Activated CD4-positive, alpha-beta T cell treated with anti-CD3 and anti-CD28 coated beads, Interleukin-2, Interleukin-6, amounts not matched to agents 100 ng/mL and 50 ng/mL, durations not matched to agents 16 hours and 8 hours (primary cell): ENCODE results near the gene ADK.

Source experiments
- DNase-seq: peaks from one replicate; pipeline ENCODE4 v3.0.0-alpha.2; 2020

ADK gene

DNA sequence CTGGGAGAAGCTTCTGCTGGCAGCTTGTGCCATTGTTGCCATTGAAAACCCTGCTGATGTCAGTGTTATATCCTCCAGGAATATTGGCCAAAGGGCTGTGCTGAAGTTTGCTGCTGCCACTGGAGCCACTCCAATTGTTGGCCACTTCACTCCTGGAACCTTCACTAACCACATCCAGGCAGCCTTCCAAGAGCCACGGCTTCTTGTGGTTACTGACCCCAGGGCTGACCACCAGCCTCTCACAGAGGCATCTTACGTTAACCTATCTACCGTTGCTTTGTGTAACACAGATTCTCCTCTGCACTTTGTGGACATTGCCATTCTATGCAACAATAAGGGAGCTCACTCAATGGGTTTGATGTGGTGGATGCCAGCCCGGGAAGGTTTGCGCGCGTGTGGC lies 220.7 kb downstream of the ADK start:
- no peak for DNase-seq

DNA sequence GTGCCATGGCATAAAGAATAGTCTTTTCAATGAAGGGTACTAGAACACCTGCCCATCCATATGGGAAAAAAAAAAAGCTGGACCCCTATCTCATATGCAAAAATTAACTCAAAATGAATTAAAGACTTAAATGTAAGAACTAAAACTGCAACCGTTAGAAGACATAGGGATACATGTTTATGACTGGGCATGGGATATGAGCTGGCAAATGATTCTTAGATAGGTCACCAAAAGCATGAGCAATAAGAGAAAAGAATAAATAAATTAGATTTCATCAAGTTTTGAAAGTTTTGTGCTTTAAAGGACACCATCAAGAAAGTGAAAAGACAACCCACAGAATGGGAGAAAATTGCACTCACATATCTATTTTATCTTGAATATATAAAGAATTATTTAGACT lies 222.0 kb downstream of the ADK start:
- no peak for DNase-seq

DNA sequence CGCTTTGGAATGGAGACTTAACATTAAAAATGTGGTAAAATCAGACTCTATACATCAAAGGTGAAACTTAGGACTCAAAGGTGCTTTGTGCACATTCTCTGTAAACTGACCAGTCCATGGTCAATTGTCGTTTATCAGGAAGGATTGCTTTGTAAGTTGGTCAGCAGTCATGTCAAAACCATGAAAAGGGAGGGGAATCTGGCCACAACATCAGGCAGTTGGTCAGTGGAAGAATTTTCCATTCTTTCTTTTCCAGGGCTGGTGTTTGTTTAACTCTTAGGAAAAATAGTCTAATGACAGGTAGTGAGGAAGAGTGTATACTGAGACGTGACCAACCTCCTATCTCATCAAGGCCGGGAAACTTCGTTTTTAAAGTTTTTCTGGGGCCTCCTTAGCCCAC lies 226.5 kb downstream of the ADK start:
- DNase-seq: no peak

DNA sequence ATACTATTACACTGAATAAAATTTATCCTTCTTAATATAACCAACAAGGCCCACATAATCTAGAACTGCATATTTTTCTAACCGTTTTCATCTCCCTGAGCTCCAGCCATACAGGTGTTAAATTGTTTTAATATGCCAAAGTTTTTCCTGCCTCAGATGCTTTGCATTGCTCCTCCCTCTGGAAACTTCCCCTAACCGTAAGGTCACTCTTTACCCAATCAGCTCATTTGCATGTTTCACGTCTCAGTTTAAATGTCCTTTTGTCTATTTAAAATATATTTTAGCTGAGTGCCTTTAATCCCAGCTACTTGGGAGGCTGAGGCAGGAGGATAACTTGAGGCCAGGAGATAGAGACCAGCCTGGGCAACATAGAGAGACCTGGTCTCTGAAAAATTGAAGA lies 228.5 kb downstream of the ADK start:
- DNase-seq: no peak

DNA sequence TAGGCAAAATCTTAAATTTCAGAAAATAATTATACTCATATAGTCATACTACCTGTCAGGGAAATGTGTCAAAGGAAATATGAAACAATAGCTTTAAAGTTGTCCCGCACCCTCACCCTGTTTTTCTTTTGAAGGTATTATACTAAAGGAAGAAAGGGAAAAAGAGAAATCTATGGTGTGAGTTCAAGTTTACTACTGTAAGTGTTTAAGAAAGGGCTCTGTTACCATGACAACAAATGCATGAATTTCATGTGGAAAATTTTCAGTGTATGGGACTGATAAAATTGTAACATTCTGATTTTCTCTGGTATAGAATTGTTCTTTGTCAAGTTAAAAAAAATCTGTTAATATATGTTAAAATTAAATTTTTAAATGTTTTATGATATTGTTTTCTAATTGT lies 229.8 kb downstream of the ADK start:
- DNase-seq: no peak

DNA sequence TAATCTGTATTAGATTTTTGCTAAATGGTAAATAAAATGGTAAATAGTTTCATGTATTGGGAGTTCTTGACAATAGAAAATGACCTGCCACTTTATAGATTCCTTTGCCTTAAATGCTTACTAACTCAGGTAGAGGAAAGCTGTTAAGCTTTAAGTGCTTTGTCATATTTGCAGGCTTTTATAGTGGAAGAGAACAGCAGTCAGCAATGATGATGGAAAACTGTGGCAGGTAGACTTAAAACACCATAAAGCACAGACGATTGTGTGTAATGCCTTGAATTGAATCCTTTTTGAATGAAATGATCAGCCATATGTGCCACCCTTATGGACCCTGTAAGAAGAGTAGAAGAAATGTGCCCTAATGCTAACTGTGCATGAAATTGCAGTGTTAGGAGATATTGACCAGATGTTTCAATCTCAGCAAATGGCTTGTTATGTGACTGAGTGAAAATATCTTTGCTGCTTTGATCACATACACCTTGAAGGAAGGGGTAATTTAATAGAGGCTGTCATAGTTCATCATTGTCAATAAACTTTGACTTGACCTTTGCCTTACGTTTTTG lies 230.4 kb downstream of the ADK start:
- DNase-seq: no peak

DNA sequence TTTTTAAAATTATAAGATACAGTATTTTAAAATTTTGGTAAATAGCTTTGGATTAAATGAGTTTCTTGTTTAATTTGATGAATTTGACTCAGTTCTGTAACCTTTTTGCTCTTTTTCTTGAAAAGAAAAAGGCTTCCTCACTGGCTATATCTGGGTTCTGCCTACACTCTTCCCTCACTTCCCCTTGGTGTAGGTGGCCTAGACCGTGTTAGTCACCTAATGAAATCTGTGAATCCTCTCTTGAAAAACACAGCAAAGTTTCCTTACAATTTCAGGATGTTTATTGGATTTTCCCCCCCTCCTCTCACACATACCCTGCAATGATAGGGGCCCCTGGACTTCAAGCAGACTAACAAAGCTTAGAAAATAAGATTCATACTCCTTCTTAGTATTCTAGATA lies 231.6 kb downstream of the ADK start:
- no peak for DNase-seq

DNA sequence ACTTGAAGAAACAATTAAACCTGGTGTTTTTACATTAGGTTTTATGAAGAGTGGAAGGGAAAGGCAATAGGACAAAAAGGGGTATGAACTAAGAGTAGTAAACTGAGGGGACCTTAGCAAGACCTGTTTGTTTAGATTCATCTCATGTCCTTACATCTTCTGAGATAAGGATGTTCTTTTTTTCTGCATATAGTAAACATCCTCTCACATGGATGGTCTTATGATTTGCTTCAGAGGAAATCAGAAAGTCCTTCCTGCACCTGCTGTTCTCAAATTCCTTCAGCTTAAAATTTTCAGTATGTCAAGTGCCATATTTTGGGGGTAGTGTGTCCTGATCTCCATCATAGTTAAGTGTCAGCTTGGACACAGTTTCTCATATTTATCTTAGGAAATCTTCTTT lies 232.6 kb downstream of the ADK start:
- DNase-seq: no peak

DNA sequence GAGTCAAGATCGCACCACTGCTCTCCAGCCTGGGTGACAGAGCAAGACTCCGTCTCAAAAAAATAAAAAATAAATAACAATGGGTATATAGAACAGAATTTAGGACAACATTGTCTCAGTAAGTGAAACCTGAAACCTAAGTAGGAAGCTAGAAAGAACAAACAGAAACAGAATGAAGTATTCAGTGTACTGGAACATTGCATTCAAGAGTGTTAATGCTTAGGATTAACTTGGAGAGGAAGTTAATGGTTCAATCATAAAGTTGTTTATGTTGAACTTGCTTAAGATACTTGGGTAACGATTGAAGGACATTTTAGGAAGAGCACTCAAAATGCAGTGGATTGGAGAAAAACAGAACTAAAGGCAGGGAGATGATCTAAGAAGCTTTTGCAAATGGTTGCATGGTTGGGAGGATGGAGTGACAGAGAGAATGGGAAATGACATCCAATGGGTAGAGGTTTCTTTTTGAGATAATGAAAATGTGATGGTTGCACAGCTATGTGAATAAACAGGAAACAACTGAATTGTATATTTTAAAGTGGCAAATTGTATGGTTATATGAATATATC lies 233.7 kb downstream of the ADK start:
- DNase-seq: no peak

DNA sequence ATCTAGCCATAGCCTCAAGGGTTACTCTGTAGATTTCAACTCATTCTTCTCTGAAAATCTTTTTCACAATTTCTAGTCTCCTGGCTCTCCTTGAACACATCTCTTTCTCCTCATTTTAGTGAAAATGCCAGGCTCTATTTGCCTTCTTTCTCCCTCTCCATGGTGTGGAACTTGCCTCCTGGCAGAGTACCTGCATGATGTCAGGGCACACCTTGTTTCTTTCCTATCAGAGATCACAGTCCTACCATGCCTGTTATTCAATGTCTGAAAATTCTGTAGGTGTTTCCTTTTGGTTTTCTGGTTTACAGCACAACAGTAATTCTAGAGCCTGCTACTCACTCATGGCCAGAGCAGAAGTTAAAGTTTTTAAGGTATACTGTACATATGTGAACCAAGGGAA lies 237.8 kb downstream of the ADK start:
- no peak for DNase-seq

DNA sequence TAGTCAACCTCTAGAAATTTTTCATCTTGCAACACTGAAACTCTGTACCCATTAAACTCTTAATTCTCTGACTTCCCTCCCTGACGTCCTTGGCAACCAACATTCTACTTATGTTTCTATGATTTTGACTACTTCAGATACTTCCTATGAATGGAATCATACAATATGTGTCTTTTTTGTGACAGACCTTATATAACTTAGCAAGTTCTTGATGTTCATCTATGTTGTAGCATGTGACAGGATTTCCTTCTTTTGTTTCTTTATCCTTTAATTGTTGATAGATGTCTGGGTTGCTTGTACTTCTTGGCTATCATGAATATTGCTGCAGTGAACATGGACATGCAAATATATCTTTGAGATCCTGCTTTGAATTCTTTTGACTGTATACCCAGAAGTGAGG lies 240.8 kb downstream of the ADK start:
- no peak for DNase-seq

DNA sequence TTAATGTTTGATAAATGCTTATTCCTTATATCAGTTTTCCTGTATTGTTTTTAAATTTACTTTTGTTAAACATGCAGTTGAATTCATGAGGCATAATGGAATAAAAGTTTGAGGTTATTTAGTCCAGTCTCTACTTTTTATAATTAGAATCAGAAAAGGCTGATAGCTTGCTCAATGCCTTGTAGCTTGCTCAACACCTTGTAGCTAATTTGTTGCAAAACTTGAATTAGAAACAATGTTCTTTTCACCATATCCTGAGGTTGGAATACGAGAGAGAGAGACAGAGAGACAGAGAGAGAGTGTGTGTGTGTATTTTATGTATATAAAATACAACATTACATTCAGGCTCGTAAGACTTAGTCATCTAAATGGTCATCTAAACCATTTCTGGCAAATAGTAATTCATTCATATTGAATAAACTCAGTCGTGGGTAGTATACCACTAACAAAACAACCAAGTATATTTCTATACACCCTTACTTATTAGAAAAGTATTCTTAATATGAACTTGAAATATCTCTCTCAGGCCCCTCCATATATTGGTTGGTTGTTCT lies 243.5 kb downstream of the ADK start:
- DNase-seq: no peak

DNA sequence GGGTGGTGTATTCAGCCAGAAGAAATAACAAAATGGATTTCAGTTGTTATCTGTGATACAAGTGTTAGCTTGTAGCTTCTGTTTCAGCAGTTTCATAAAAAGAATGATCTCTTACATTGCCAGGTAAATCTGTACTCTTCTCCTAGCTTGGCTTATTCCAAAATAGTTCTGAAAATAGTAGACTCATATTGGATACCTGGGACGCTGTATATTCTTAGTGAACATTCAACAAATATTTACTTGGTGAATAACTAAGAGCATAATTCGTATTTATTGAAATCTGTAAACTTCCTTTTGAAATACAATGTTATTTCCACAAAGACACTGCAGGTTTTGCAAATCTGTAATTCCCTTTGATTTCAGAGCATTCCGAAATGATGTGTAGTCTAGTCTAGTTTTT lies 249.2 kb downstream of the ADK start:
- DNase-seq: no peak

DNA sequence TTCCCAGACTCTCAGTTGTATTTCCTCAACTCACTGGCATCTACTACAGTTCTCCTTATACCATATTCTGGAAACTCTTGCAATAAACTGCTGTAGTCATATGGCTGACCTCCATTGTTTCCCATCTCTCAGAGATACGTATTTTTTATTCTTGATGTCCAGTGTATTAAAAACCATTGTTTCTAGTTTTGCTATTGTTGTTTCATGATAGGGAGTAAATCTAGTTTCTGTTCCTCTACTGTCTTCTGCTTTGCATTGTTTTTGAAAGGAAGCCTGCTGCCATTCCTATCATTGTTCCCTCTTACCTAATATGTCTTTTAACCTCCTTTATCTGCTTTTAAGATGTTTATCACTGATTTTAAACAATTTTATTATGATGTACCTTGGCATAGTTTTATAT lies 255.0 kb downstream of the ADK start:
- no peak for DNase-seq

DNA sequence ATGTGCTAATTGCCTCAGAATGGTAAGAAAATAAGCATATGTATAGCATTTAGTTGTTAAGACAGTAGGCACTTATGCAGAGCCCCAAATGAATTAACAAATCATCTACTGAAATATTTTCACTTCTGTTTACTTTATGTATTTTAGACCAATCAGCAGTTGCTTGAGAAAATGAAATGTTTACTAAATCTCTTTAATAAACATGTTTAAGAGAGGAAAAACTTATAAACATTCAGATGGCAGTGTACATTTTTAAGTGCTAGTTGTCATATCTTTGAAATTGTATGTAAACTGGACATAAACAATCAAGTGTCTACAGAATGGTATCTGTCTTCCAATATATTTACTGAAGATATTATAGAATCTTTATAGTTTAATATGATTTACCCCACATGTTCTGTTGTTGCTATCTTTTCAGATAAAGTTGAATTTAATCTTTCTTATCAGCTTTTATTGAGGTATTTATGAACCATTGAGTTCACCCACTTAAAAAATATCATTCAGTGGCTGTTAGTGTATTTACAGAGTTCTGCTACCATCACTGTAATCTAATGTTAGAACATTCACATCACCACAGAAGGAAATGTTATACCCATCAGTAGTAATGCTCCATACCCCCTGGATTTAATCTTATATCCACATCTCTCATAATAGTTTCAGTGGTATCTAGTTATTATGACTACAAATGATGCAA lies 264.3 kb downstream of the ADK start:
- DNase-seq: no peak

DNA sequence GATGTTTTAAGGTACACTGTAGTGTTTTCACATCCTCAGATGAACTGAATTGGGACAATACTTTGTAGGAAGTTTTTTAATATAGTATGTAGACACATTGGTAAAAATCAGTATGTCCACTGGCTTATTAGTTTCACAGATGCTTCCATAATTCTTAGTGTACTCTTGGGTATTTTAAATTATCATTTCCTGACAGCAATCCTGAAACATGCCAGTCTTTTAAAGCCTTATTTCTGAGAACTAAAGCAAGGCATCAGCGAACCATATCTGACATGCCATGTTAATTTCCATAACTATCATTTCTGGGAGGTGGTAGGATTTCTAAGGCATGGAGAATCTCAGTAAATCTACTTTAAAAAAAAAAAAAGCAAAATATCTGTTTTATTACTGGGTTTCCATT lies 266.4 kb downstream of the ADK start:
- DNase-seq: no peak

DNA sequence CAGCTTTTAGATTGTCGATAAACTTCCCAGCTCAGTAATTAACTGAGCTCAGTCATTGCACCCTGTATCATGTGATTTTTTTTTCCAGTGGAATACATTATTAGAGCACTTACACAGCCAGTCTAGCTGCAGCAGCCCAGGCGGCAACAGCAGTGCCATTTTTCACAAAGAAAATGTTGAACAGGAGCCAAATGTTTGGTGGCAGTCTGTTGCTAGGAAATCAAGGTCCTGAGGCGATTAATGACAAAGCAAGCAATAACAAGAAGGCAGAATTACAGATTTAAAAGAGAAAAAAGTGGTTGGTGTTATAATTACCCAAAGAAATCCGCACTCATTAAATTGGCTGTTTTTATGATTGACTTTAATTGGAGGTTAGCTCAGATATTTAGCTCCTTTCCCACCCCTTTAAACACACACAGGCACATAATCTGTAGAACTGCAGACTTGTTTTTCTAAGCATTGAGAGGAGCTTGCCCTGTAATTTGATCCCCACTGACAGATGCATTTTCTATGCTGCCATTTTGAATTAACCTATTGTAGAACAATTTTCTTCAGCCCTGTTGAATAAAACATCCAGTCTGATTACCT lies 267.4 kb downstream of the ADK start:
- DNase-seq: no peak

DNA sequence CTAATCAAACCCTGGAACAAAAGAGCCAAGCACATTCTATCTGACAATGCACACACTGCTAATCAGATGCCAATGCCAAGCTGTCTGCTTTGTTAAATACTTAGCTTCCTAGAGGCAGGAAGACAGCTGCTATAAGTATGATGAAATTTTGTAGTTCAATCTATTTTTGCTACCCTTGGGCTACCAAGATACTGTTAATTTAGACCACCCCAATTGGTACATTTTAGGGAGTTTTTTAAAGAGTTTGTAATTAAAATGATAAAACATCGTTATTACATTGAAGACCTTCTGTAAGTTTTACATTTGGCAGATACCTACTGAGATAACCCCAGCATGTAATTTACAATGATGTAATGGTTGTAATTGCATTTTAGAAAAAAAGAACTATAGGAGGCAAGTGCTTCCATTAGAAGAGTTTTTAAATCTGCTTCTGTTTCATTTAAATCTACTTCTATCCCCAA lies 268.5 kb downstream of the ADK start:
- DNase-seq: no peak

DNA sequence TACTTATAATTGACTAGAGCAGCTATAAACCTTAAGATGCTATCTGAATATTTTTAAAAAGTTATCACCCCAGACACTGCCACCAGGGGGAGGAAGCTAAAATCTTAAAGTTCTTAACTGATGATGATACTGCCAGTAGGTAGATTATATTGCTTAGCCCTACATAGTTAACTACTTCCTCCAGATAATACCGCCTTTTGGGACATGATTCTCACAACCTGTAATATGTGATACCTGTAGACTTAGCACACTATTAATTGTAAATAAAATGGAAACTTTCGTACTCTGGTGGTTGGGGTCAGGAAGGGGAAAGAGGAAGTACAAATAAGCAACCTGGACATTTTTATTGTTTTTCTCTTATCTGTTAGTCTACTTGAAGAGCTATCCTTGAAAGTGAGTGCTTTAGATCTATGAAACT lies 268.9 kb downstream of the ADK start:
- DNase-seq: peak; percentile 25

DNA sequence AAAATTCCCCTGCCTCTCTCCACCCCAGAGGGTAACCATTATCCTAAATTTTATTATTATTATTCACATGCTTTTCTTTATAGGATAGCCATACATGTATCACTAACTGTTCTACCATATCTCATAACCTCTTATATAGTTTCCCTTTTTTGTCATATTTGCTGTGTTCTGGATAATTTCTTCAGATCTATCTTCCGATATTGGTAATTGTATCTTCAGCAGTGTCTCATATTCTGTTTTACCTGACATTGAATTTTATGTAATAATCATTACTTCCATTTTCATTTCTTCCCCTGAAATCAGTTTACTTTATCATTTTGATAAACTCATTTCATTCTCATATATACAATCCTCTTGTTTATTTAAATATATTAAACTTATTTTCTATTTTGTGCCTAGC lies 273.5 kb downstream of the ADK start:
- no peak for DNase-seq

DNA sequence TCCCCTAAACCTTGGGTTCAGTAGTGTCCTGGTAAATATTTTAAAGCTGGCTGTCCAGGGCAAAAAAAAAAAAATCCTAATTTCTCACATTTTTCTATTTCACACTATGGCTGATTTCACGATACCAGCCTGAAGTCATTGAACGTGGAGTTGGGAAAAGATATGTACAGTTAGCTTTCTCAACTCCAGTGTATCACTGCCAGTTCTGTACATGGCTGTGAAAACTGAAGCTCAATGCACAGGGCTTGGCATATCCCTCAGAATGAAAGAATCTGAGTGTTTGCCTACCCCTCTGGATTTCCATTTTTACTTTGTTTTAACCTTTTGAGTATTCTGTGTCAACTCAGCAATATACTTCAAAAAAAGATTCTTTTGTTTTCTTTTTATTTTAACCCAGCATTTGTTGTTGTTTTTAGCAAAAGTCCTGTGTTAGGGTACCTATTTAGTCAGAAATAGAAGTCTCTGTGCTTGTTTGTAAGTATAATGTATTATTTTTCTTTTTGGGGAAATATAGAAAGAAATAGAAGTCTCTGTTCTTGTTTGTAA lies 274.5 kb downstream of the ADK start:
- DNase-seq: no peak

DNA sequence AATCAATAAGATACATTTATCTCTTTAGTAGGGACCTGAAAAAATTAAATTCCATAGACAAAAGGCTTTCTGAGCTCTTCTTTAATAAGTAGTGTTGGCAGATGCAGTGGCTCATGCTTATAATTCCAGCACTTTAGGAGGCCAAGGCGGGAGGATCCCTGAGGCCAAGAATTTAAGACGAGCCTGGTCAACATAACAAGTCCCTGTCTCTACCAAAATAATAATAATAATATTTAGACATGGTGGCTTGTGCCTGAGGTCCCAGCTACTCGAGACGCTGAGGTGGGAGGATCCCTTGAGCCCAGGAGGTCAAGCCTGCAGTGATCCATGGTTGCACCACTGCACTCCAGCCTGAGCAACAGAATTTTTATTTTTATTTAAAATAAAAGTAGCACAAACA lies 280.8 kb downstream of the ADK start:
- no peak for DNase-seq

DNA sequence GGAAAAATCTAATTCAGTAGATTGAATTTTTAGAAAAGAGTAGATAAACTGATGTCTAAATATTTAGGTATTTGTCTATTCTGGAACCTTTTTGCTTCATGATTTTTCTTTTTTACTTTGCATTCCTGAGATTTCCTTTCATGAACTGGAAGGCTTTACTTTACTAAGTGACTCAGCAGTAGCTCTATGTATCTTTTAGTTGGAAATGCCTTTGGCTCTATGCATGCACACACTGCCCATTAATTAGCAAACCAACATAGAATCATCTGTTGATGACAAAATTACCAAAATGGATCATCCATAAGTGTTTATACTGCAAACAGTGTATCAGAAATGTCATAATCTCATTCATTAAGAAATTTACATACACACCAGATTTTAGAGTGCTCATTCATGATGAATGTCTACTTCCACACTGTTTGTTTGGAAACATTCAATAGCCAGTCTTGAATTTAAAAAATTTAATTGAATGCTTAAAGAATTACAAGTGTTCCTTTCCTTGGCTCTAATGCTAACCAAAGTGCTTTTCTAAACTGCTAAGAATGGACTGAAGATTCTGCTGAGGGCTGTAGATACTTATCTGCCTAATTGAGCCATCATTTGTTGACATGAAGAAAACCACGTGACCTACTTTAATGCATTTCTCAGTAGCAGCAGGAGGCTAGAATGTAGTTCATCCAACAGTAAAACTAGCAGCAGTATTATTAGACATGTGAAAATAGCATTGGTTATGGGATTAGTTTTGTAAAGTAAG lies 282.0 kb downstream of the ADK start:
- no peak for DNase-seq
